Measurements from ENCODE around the gene CYP4X1.
A peak's percentile ranks its signal among the peaks of the same experiment; 100 is the strongest.
"Not testable (repeated sequence)": the region's sequence is repeated elsewhere in the genome, so short reads cannot be mapped to it uniquely, and the experiment has no call there.

CYP4X1 gene, protein sequence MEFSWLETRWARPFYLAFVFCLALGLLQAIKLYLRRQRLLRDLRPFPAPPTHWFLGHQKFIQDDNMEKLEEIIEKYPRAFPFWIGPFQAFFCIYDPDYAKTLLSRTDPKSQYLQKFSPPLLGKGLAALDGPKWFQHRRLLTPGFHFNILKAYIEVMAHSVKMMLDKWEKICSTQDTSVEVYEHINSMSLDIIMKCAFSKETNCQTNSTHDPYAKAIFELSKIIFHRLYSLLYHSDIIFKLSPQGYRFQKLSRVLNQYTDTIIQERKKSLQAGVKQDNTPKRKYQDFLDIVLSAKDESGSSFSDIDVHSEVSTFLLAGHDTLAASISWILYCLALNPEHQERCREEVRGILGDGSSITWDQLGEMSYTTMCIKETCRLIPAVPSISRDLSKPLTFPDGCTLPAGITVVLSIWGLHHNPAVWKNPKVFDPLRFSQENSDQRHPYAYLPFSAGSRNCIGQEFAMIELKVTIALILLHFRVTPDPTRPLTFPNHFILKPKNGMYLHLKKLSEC

DNA sequence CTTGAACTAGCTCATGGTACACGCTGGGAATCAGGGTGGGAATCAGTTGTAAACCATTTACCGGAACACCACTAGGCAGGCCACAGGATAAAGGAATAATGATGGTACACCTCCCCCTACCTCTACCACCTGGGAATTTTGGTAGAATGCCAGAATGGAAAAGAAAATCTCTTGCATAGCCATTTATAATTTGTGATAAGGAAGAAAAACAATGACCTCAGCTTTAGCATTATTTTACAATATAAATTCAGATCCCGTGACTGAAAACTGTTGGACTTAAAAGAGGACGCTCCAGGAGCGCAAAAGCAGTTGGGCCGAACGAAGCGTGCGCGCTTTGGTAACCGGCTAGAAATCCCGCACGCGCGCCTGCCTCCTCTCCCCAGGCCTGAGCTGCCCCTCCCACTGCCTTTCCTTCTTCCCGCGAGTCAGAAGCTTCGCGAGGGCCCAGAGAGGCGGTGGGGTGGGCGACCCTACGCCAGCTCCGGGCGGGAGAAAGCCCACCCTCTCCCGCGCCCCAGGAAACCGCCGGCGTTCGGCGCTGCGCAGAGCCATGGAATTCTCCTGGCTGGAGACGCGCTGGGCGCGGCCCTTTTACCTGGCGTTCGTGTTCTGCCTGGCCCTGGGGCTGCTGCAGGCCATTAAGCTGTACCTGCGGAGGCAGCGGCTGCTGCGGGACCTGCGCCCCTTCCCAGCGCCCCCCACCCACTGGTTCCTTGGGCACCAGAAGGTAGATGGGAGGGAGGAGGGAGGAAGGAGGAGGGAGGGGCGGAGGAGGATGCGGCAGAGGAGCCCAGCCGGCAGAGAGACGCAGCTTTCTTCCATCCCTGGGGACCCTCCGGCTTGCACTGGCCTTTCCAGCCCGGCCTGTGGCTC is at the start of gene CYP4X1:
TSS of gene CYP4X1 (plus strand) at position 402 of the 873 bp plus-strand sequence. CDS start at position 551, 149 bp downstream.
- peak; percentile 63 for DNase-seq (ENCODE audit: low spot score)

DNA sequence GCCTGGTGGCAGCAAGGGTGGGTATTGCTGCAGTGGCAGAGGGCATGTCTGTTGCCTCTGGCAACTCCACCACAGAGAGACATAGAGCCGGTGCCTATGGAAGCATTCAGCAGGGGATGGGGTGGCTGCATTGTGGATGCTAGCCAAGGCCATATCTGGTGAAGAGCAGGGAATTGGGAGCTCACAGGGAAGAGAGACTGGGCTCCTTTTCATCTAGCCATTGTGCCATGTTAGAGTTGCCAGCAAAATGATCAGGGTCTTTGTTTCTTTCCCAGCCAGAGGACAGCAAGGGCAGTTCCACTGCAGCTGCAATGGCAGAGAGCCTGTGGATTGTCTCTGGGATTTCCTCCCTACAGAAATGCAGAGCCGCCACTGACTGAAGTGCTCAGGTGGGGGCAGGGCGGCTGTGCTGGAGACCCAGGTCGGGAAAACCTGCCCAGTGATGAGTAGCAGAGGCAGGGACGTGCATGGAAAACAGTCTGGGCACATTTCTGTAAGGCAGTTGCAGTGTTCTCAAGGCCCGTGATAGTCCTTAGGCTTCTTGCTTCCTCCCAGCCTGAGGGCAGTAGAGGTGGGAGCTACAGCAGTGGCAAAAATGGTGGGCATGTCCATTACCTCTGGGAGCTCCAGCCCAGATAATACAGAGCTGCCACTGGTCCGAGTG is 40.2 kb upstream of the CYP4X1 start:
- DNase-seq (ENCODE audit: low spot score) = peak; percentile 26

DNA sequence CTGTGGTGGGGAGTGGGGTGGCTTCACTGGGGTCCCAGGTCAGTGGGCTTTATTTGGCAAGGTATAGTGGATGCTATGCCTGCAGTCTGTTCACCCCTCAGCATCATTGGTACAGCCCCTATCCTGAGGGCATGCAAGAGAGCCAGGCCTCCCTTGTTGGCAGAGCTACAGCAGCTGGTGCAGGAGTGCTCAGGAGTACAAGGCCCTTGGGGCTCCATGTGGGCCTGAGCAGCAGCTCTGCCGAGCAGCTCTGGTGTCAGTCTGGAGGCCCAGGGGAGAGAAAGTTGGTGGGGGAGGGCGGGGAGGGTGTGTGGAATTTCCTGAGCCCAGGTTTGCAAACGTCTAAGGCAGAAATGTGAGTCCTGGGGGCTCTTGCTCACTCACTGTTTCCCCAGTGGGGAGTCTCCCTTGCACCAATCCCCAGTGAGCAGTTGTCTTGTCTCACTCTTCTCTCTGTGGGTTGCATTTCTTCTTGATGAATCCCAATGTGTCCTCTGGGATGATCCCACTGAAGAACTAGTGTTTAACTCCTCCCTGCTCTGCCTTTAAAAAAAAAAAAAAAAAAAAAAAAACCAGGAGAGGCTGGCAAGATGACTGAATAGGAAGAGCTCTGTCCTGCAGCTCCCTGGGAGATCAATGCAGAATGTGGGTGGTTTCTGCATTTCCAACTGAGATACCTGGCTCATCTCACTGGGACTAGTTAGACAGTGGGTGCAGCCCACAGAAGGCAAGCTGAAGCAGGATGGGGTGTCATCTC is 39.5 kb upstream of the CYP4X1 start:
- no peak for DNase-seq (ENCODE audit: low spot score)

DNA sequence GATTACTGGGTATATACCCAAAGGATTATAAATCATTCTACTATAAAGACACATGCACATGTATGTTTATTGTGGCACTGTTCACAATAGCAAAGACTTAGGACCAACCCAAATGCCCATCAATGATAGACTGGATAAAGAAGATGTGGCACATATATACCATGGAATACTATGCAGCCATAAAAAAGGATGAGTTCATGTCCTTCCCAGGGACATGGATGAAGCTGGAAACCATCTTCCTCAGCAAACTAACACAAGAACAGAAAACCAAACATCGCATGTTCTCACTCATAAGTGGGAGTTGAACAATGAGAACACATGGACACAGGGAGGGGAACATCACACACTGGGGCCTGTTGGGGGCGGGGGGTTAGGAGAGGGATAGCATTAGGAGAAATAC is 32.9 kb upstream of the CYP4X1 start:
- not testable (repeated sequence) for DNase-seq (ENCODE audit: low spot score)

DNA sequence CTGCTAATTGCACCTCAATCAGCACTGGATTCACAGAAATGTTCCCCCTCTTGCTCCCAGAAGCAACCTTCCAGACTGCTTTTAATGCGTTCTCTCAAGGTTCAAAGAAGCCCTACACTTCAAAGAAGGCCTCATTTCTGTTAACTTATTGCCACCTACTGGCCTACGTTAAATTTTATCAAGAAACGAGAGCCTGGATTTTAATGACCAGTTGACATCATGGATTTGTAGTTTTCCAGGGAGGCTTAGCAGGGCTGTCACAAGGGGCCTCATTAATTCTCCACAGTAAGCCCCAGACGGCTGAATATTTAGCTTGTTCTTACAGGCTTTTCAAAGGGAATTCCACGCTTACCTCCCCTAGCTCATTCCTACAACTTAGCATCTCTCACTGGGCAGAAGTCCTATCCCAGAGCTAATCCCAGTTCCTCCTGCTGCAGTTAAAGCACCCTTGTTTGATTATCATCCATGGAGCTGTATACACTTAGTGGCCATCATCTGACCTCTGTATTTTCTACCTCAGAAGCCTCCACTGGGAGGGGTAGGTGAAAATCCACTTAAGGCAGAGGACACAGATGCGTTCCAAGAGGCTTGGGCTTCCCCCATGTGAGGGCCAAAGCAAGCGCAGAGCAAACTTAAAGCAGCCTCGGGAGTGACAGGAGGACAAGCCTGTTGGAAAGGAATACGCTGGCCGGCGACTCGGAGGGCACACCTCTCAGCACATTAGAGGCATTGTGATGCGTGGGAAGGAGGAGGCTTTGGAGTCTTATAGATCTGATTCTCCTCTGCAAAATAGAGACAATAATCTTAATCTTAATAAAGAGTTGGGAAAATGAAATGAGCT is 32.2 kb upstream of the CYP4X1 start:
- peak; percentile 39 for DNase-seq (ENCODE audit: low spot score)

DNA sequence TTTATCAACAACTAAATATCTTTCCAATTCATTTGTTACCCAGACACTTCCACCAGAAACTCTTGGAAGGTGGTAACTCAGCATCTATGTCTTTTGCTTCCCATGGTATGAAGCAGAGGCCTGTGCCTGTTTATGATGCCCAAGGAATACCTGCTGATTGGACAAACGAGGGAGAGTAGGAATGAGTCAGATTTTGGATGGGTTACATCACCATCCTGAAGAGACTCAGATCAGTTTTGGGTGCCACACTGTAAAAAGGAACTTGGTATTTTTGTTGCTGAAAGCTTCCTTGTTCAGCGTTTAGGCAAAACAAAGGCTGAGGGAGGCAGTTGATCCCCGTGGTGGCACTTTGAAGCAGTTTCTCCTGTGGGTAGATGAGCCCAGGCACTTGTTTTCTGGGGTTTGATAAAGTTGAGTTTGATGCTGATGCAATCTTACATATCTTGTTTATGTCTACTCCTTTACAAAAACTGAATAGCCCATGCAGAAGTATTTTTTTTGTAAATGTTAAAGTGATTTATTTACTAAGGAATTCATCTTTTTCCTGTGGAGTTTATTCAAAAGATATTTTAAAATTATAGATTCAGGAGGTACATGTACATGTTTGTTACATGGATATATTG is 26.7 kb upstream of the CYP4X1 start:
- DNase-seq (ENCODE audit: low spot score) = no peak

DNA sequence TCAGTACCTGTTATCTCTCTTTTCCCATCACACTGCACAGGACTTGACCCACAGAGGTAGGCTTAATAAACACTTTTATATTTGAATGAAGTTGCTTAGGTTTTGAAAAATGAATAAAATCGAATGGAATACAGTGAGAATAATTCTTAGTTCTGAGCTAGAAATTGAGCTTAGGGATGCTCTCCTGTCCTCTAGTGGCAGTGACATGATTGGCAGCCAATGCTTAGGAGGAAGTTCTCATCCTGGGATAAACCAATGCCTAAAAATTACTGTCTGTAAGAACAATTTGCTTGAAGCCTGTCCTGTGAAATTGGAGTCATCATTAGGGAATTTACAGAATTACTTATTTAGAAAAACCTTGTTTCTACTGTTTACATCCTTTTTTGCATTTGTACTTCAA is 21.3 kb upstream of the CYP4X1 start:
- no peak for DNase-seq (ENCODE audit: low spot score)

DNA sequence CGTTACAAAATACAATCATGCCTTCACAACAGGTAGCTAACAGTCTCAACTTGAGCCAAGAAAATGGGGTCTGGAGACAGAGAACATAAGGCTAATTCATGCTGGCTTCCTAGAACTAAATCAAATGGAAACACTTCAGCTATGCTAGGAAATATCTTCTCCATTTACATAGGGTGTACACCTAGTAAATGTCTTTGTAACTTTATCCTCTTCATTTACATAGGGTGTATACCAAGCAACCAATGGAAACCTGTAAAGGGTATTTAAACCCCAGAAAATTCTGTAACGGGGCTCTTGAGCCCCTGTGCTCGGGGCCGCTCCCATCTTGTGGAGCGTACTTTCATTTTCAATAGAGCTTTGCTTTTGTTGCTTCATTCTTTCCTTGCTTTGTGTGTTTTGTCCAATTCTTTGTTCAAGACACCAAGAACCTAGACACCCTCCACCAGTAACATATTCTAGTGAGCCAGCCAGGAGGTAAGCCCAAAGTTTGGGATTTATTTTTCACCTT is 19.5 kb upstream of the CYP4X1 start:
- no peak for DNase-seq (ENCODE audit: low spot score)

DNA sequence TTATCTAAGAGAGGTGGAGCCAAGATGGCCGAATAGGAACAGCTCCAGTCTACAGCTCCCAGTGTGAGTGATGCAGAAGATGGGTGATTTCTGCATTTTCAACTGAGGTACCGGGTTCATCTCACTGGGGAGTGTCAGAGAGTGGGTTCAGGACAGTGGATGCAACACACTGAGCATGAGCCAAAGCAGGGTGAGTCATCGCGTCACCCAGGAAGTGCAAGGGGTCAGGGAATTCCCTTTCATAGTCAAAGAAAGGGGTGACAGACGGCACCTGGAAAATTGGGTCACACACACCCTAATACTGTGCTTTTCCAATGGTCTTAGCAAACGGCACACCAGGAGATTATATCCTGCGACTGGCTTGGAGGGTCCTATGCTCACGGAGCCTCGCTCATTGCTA is 17.0 kb upstream of the CYP4X1 start:
- DNase-seq (ENCODE audit: low spot score) = not testable (repeated sequence)

DNA sequence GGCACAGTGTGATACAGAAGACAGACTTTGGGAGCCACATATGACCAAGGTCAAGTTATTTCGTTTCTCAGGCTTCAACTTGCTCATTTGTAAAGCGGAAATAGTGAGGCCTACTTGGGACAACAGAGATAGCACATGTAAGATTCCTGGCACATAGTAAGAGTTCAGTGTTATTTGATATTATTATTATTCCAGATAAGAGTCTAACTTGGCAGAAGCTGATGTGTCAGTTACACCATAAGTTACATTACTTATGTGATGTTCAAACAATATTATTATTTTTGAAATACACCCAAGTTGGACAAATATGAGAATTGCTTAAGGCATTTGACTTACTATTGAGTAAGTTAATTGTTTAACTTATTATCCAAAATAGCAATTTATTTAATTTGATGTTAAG is 10.2 kb upstream of the CYP4X1 start:
- no peak for DNase-seq (ENCODE audit: low spot score)

DNA sequence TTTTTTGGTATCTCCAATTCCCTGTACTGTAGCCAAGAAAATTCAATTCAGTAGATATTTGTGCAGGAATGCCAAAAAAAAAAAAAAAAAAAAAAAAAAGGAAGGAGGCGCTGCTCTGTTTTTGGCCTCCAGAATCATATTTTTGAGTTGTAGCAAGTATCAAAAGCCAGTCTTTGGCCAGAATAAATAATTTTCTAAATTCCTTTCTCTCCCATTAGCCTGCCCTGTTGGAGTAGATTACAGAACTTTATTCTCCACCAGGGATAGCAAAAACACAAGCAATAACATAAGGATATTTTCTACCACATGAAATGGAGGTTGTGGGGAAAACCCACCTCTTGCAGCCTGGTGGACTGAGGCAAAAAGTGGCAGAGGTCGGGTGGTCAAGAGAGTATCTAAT is 2.4 kb upstream of the CYP4X1 start:
- DNase-seq (ENCODE audit: low spot score) = no peak

DNA sequence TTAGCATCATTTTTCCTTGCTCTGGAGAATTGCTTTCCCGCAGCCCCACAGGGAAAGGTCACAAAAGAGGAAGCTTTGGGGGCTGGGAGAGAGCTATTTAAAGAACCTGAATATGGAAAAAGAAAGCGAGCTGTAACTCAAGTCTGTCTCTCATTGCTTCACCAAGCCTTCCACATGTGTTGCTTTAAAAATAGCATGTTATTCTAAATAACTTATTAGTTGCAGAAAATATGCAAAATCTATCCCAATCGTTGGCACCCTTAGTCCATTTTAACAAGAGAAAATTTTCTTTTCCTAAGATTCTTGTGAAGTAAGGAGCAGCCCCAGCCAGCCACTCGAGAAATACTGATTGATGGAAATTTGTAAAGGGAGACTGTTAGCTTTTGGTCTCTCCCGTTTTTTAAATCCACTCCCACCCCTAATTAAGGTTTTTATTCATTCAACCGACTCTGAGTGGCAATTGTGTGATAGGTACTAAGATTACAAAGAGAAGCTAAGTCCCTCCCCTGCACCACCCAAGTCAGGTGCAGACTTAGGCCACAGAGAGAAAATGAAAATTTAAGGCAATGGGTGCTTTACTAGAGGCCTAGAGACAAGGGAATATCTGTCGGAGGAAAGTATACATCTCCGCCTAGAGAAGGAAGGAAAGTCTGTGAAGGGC is 802 bp downstream of the CYP4X1 start:
- DNase-seq (ENCODE audit: low spot score) = no peak

DNA sequence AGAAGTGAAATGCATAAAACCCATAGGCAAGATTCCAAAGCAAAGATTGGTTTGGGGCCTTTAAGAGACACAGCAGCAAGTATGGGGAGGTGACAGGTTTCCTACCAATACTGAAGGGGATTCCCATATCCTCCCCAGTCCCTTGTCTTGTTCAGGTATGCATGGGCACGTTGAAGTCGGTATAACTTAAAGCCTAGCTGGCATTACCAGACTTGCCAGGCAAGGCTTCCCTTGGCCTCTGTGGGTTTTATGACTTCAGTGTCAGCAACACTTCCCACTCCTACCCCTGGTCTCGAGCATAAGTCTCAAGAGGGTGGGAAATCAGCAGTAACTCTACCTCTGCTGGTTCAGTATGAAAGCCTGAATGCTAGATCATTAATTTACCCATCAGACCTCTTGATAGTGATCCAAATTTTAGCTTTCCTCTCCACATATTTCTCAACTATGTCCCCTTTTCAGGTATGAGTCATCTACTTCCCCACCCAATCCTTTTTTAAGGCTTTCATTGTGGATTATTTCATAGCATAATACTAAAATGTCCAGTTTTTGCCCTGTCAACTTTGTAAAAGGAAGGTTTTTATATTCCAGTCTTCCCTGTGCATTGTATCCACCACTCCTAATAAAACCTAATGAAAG is 6.8 kb downstream of the CYP4X1 start:
- DNase-seq (ENCODE audit: low spot score) = no peak

DNA sequence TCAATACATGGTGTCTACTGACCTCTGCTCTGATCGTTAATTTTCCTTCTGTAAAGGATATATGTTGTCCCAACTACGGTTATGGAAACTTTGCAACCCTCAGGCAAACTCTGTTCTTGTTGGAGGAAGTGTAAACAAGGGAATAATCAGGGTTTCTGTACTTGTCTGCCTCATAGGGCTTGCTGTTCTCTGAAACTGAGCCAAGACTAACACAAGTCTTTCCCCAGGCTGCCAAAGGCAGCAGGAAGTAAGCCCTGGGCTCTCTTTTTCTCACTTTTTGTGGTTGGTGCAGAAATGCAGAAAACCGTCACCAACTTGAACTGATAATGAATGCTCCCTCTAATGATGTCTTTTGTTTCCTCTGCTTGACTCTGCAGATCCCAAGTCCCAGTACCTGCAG is 7.6 kb downstream of the CYP4X1 start:
- no peak for DNase-seq (ENCODE audit: low spot score)

DNA sequence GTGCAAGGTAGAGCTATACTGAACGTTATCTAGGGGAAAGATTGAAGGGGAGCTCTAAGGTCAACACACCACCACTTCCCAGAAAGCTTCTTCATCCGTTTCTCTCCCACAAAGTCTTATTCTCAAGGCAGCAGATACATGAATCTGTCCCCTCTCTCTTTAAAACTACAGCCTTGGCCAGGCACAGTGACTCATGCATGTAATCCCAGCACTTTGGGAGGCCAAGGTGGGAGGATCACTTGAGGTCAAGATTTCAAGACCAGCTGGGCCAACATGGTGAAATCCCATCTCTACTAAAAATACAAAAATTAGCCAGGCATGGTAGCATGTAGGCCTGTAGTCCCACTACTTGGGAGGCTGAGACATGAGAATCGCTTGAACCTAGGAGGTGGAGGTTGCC is 8.1 kb downstream of the CYP4X1 start:
- DNase-seq (ENCODE audit: low spot score) = no peak

DNA sequence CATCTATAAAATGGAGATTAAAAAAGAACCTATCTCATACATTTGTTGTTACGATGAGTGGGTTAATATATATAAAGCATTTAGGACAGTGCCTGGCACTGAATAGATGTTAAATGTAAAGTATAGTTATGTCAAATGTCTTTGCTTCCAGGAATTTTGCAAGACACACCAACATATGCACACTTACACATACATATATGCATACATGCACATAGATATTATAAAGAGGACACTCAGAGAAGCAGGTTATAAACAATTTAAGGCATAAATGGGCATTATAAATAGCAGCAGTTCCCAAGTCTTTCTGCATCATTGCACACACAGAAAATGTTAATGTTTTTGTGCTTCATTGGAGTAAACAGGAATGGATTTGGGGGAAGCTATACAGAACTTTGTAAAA is 13.3 kb downstream of the CYP4X1 start:
- DNase-seq (ENCODE audit: low spot score) = no peak

DNA sequence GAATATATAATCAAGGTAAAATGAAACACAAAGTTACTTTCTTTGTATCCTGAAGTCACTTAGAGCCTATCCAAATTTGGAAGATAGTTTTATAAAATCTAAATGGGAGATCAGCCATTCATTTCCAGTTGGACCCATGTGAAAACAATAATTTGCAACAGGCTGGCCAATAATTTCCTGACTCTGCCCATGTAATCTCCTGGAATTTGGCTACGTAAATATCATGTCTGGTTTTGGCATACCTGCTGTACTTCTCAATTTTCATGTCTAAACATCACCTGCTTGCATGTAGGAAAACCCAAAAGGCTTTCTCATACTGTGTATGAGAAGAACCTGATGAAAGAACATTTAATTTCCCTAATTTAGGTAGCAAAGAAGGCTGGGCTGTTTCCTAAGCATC is 35.9 kb downstream of the CYP4X1 start:
- DNase-seq (ENCODE audit: low spot score) = no peak

DNA sequence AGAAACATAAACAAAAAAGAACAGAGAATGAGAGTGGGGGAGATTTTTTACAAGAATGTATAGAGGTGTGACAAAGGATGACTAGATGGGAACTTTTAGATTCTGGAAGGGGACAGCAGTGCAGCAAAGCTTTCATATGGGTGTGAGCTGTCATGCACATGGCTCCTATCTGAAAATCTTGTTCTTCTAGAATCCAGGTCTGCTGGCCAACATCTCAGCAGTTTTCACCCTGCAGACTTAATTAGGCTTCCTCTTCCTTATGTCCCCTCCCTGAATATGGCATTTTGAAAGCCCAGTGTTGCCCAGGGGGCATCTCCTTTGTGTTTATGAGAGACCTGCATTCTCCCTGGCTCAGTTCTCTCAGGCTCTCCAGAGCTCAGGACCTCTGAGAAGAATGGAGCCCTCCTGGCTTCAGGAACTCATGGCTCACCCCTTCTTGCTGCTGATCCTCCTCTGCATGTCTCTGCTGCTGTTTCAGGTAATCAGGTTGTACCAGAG is 43.7 kb downstream of the CYP4X1 start, which contains the start of gene CYP4Z1:
TSS of gene CYP4Z1 (plus strand) at position 135 of the 498 bp plus-strand sequence. CDS start at position 395, 260 bp downstream.
- DNase-seq (ENCODE audit: low spot score) = no peak

DNA sequence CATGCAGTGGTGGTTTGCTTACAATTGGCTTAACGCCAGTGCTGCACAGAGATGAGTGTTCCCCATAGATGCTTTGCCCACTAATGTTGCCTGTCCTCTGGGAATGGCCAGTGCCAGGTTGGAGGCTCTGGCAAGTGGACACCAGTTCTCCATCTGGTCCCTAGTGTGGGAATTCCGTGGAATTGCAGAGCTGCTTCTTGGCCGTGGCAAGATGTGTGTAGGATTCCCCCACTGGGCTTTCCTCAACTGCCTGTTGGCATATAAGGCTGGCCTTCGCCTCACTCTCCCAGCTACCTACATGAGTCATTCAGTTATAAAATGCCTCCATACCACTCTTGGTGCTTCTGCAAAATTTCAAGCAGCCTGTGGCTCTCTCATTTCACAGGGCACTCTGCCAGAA is 45.6 kb downstream of the CYP4X1 start:
- DNase-seq (ENCODE audit: low spot score) = not testable (repeated sequence)

All from iPS-NIHi11 (cell line).